ENCODE results near the gene CSF1.

DNA sequence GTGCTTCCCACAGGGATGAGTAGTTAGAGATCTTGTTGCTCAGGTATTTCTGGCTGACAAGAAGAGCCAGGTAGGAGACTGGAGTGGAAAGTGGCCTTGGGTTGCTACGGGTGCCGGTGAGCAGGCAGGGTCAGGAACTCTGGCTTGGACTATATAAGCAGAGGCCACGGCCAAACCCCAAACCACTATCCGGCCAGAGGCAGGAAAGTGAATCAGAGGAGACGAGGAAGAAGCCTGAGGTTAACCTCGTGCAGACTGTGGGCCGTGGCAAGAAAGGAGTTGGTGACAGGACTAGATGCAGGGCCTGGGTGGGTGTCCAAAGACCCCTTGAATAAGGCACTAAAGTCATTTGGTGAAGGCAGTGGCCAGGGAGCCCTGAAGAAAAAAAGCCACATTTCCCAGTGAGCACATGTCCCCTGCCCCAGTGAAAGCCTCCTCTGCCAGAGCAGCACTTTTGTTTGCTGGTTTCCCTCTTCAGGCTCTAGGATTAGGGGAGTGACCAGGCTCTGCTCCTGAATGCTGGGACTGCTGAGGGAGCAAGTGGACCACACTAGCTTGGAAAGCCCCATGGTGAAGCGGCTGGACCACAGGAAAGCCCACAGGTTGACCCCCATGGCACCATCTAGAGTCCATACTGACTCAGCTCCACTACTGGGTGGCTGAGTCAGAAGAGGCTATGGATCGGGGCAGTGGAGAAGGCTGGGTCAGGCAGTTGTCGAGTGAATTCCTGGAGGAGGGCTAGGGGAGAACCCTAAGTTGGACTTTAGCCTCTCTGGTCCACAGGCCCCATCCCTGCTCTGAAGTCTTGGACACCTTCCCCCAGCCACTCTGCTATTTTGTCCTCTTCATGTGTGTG is 23.4 kb downstream of the CSF1 start:
- TF ChIP-seq, protein P1, sequence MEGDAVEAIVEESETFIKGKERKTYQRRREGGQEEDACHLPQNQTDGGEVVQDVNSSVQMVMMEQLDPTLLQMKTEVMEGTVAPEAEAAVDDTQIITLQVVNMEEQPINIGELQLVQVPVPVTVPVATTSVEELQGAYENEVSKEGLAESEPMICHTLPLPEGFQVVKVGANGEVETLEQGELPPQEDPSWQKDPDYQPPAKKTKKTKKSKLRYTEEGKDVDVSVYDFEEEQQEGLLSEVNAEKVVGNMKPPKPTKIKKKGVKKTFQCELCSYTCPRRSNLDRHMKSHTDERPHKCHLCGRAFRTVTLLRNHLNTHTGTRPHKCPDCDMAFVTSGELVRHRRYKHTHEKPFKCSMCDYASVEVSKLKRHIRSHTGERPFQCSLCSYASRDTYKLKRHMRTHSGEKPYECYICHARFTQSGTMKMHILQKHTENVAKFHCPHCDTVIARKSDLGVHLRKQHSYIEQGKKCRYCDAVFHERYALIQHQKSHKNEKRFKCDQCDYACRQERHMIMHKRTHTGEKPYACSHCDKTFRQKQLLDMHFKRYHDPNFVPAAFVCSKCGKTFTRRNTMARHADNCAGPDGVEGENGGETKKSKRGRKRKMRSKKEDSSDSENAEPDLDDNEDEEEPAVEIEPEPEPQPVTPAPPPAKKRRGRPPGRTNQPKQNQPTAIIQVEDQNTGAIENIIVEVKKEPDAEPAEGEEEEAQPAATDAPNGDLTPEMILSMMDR (IDR thresholded peaks at IDR 0.05), result no peak
- TF ChIP-seq, protein P2, sequence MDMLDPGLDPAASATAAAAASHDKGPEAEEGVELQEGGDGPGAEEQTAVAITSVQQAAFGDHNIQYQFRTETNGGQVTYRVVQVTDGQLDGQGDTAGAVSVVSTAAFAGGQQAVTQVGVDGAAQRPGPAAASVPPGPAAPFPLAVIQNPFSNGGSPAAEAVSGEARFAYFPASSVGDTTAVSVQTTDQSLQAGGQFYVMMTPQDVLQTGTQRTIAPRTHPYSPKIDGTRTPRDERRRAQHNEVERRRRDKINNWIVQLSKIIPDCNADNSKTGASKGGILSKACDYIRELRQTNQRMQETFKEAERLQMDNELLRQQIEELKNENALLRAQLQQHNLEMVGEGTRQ (IDR thresholded peaks at IDR 0.05; ENCODE audit: borderline replicate concordance, low read depth, low read length), result no peak
- no peak for TF ChIP-seq TAF1 (IDR thresholded peaks at IDR 0.05; ENCODE audit: borderline replicate concordance, low read depth, low read length)
- TF ChIP-seq TEAD4 (IDR thresholded peaks at IDR 0.05; ENCODE audit: borderline replicate concordance, insufficient read depth), result no peak
- no peak for TF ChIP-seq JUND (IDR thresholded peaks at IDR 0.05)
- no peak for TF ChIP-seq SMC3 (IDR thresholded peaks at IDR 0.05; ENCODE audit: low read depth, low read length)
- no peak for TF ChIP-seq POLR2AphosphoS5 (IDR thresholded peaks at IDR 0.05; ENCODE audit: low read depth, low read length)
- no peak for TF ChIP-seq EP300 (IDR thresholded peaks at IDR 0.05; ENCODE audit: borderline replicate concordance in 1 of 2, low read depth in 1 of 2, low read length in 1 of 2)
- TF ChIP-seq, protein P3, sequence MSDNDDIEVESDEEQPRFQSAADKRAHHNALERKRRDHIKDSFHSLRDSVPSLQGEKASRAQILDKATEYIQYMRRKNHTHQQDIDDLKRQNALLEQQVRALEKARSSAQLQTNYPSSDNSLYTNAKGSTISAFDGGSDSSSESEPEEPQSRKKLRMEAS (IDR thresholded peaks at IDR 0.05; ENCODE audit: low read depth), result 0 out of 2 replicates have a peak, but pooled peaks have one; percentile 25

Data from SK-N-SH (cell line).